HL-60 (cell line): ENCODE data around the gene SOX6.

Experiments
- DNase-seq, 2 experiments: peaks; one replicate each; pipeline ENCODE4 v3.0.0-alpha.2; 2010 to 2020; ENCODE audit warnings: low read depth in 1 of 2, low spot score in 1 of 2
- H3K27ac ChIP-seq: fragments of 250-450 bp; sonication (Bioruptor Pico); replicated peaks from 2 replicates; pipeline ENCODE4 v1.5.1; 2020; ENCODE audit warnings: mild to moderate bottlenecking, moderate library complexity
- H3K27me3 ChIP-seq: fragments of 250-450 bp; sonication (Bioruptor Pico); 2 replicates; pipeline ENCODE4 v1.5.1; 2021; ENCODE audit warnings: mild to moderate bottlenecking, moderate library complexity; ENCODE audit not compliant: insufficient read depth, poor library complexity, severe bottlenecking
- H3K4me3 ChIP-seq: replicated peaks from 2 replicates; pipeline ENCODE4 v1.5.1; 2011; ENCODE audit warnings: mild to moderate bottlenecking, control low read depth, low read length; ENCODE audit not compliant: insufficient read depth
- CTCF ChIP-seq: IDR thresholded peaks from one replicate; pipeline ENCODE4 v1.5.1; 2011; ENCODE audit warnings: low read length, control low read depth, inconsistent platforms; ENCODE audit not compliant: insufficient read depth
- GABPA ChIP-seq: IDR thresholded peaks from 2 replicates; pipeline ENCODE4 v1.6.1; 2012; ENCODE audit warnings: low read depth
- POLR2AphosphoS5 ChIP-seq: IDR thresholded peaks from 2 replicates; pipeline ENCODE4 v1.6.1; 2012; ENCODE audit warnings: low read depth
- REST ChIP-seq: IDR thresholded peaks from 2 replicates; pipeline ENCODE4 v1.6.1; 2012; ENCODE audit warnings: low read depth; ENCODE audit not compliant: insufficient replicate concordance
- SPI1 ChIP-seq: IDR thresholded peaks from 2 replicates; pipeline ENCODE4 v1.6.1; 2012; ENCODE audit warnings: low read depth, mild to moderate bottlenecking, borderline replicate concordance

The SOX6 gene

GRCh38 chr11:15963266-15963665 lies 393.1 kb downstream of the SOX6 start:
- H3K4me3 ChIP-seq = no peak overlapping the region
- H3K27me3 ChIP-seq = no peaks in the 10 kb centered on the region

GRCh38 chr11:15958910-15959309 lies 397.4 kb downstream of the SOX6 start:
- DNase-seq = no peak
- TF ChIP-seq POLR2AphosphoS5 (no peak), REST (no peak), SPI1 (no peak), GABPA (no peak), CTCF (no peak)
- Histone ChIP-seq H3K27me3 (no peaks in the 10 kb centered on the region), H3K4me3 (no peak overlapping the region), H3K27ac (no peak overlapping the region)

More at GRCh38 chr11:15963266-15963665, 393.1 kb downstream of the SOX6 start:
- H3K27ac ChIP-seq = no peak overlapping the region
- no peak for DNase-seq
- no peak for TF ChIP-seq CTCF
- no peak for TF ChIP-seq GABPA

- Histone ChIP-seq H3K27ac (no peak overlapping the region), H3K27me3 (peaks cover 2% of the 10 kb centered on the region), H3K4me3 (no peak overlapping the region)
- no peak for TF ChIP-seq POLR2AphosphoS5
- no peak for TF ChIP-seq REST
- TF ChIP-seq SPI1 = no peak
- no peak for DNase-seq
Observed at GRCh38 chr11:15957234-15957633, 399.1 kb downstream of the SOX6 start.

GRCh38 chr11:15956302-15956701 lies 400.0 kb downstream of the SOX6 start:
- Histone ChIP-seq H3K27ac (no peak overlapping the region), H3K27me3 (peaks cover 2% of the 10 kb centered on the region), H3K4me3 (no peak overlapping the region)
- TF ChIP-seq CTCF (no peak), POLR2AphosphoS5 (no peak), SPI1 (no peak), GABPA (no peak), REST (no peak)
- no peak for DNase-seq
